GM19239 (cell line): ENCODE results near the gene UBE2M.
"Not testable (repeated sequence)": the region's sequence is repeated elsewhere in the genome, so short reads cannot be mapped to it uniquely, and the experiment has no call there.

Experiments used
- DNase-seq: peaks from one replicate; pipeline ENCODE4 v3.0.0; 2011; ENCODE audit warnings: low spot score; ENCODE audit not compliant: insufficient read length
- FAIRE-seq: peaks from 2 replicates; lab custom pipeline; 2011; peaks lifted over from hg19 to GRCh38; lab: Jason Lieb, UNC

Gene UBE2M

DNA sequence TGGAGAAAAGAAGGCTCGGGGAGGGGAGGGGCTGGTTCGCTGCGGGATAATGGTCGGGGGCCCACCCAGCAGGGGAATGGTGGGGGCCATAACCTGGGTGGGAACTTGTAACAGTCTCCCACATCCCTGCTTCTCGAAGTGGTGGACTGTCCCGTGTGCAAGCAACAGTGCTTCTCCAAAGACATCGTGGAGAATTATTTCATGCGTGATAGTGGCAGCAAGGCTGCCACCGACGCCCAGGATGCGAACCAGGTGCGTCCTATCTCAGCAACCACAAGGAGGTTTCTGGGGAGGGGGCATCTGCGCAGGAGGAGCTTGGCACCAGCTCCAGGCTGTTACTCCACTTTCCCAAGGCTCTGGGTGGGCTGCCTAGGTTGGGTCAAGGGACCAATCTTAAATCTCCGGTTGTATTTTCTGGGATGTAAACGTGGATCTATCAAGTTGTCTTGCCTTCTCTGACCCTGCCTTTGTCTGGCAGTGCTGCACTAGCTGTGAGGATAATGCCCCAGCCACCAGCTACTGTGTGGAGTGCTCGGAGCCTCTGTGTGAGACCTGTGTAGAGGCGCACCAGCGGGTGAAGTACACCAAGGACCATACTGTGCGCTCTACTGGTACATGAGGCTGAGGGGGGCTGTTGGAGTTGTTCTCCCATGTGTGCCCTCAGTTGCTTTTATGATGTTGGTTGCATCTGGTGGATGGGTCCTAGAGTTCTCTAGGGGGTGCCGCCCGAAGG lies 13.0 kb downstream of the UBE2M start:
- no peak for FAIRE-seq
- no peak for DNase-seq

- peak; percentile 88 for DNase-seq
- no peak for FAIRE-seq
Observed at GRCh38 chr19:58544591-58545285, 13.7 kb downstream of the UBE2M start.

DNA sequence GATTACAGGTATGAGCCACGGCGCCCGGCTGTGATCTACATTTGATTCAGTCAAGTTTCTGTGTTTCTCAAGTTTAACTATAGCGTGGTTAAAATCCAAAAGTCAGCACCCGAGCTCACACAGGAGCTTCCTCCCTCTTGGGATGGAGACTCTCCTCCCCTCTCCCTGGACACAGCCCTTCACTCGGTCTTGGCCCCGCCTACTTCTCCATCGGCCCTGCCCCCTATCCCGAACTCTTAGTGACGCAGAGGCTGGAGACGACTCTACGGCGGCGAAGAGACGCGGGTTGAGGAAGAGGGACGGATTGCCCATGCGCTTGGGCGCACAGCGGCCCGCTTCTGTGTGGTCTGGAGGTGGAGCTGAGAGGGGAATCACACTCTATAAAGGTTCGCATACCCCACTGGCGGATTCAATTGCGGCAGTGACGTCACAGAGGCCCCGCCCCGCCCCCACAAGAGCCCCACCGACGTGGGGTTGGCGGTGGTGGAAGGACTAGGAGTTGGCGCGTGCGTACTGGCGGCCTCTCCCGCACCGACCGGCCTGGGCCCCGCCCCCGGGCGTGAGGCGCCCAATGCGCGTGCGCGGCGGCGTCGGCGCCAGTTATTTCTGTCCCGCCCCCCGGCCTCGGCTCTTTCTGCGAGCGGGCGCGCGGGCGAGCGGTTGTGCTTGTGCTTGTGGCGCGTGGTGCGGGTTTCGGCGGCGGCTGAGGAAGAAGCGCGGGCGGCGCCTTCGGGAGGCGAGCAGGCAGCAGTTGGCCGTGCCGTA lies 14.4 kb downstream of the UBE2M start, which contains the start of gene TRIM28:
Gene TRIM28 (plus strand): TSS at position 239 of the 765 bp plus-strand sequence. CDS start 694 bp downstream, outside the sequence.
- FAIRE-seq, result peak; percentile 95
- DNase-seq, result peak; percentile 98

DNA sequence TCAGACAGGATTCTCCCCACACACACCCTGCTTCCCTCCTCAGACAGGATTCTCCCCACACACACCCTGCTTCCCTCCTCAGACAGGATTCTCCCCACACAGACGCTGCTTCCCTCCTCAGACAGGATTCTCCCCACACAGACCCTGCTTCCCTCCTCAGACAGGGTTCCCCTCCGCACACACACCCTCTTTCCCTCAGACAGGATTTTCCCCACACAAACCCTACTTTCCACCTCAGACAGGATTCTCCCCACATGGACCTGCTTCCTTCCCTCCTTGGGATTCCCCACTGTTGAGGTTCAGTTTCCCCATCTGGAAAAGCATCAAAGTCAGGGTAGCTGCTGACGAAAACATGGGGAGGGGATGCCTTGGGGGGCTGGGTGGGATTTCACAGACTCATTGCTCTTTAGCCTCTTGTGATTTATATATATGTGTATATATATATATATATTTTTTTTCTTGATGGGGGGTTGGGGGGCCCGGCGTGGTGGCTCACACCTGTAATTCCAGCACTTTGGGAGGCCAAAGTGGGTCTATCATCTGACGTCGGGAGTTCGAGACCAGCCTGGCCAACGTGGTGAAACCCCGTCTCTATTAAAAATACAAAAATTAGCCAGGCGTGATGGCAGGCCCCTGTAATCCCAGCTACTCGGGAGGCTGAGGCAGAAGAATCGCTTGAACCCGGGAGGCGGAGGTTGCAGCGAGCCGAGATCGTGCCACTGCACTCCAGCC lies 15.6 kb downstream of the UBE2M start:
- not testable (repeated sequence) for FAIRE-seq, DNase-seq

GRCh38 chr19:58539169-58539559 lies 19.2 kb downstream of the UBE2M start:
- not testable (repeated sequence) for DNase-seq, FAIRE-seq

DNA sequence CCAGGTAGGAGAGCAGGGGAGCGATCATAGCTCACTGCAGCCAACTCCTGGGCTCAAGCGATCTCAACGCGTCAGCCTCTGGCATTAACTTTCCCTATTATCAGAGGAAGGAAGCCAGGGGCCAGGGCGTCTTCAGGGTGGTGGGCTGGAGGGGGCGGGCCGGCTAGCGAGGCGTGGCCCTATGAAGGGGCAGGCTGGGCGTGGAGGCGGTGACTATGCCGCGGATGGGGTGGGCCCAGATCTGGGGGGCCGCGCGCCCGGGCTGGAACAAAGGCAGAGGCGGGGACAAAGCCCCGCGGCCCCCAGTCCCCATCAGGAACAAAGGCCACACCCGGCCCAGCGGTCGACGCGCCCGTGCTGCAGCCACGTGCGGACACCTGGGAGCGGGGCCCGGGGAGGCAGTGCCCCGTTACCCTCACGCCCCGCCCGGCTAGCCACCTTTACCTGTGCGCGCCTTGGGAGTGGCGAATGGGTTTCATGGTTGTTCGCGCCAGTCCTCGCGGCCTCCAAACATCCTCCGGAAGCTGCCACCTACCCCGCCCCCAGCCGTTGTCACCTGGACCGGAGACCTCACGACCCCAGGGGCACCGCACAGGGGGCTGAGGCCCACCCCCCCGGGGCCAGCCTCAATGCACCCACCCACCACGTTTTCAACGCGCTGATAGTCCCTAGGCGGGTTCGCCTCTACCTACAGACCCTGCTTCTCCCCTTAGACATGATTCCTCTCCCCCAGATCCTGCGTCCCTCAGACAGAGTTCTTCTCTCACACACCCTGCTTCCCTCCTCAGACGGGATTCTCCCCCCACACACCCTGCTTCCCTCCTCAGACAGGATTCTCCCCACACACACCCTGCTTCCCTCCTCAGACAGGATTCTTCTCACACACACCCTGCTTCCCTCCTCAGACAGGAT lies 19.9 kb downstream of the UBE2M start:
- no peak for DNase-seq
- FAIRE-seq, result no peak

DNA sequence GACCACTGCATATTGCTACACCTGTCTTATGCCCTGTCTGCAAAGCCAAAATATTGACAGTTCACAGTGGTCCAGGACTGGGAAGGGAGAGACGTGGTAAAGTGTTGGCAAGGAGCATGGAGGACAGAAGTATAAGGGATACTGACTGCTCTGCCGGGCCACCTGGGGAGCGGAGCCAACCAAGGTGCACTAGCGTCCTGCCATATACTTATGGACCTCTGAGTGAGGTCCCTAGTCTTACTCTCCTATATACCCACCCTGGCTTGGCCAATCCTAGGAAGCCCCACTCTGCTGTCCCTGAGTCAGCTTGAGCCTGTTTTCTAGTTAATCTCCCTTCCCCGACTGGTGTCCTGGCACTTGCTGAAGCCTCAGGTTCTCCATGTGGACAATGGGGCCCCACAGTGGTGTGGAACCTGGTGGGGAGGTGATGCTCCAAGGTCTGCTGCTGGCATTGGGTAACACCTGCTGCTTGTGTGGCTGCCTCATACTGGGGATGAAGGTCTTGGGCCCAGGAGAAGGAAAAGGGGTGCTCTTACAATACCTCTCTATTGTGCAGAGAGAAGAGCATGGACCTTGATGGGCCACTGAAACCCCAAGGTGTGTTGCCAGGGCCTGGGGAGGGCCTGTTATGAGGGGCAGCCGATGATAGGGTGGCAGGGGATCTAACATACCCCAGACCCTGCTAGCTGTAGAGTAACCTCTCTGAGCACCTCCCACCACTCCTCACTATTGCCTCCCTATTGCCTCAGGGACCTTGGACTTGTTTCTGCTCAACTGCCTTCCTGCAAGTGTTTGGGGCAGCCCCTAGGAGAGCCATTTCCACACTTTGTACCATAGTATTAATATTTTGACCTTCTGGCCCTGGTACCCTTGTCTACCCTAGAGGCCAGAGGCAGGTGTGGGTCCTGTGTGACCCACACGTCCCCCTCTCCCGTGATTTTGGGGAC lies 21.3 kb downstream of the UBE2M start:
- FAIRE-seq (no peak), DNase-seq (no peak)

DNA sequence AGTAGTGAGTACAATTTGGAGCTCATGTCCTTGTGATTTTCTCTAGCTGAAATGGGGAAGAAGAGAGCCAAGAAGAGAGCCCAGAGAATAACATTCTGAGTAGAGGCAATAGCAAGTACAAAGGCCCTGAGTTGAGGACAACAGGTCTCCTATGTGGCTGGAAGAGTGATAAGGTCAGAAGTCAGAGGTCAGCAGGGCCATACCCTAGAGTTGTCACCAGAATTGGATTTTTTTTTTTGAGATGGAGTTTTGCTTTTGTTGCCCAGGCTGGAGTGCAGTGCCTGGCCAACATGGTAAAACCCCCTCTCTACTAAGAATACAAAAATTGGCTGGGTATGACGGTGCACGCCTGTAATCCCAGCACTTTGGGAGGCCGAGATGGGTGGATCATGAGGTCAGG lies 22.6 kb downstream of the UBE2M start:
- DNase-seq (no peak), FAIRE-seq (no peak)

DNA sequence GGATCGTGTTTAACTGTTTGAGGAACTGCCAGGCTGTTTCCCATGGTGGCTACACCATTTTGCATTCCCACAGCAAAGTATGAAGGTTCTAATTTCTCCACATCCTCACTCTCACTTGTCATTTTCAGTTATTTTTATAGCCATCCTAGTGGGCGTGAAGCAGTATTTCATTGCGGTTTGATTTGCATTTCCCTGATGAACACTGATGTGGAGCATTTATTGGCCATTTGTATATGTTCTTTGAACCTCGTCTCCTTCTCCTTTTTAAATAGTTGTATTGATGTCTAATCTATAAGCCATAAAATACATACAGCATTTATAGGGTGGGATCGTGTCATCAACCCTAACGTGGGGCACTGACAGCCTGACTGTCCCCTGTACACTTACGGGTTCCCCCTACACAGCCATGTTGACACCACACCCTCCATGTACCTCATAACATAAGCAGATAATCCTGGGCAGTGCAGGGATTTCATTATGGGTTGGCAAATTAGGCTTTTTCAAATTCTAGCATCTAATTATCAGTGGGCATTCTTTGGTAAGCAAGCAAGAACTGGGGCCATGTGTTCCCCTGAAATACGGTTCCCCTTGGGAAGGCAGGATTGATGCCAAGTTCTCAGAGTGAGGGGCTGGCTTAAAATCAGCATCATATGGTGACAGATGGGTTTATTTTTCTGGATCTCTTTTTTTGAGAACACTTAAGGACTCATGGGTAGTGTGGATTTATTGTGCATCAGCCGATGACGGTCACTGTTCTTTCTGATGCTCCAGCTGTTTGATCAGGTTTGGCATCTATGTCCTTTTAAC lies 27.2 kb downstream of the UBE2M start:
- no peak for FAIRE-seq

GRCh38 chr19:58529405-58529804 lies 29.0 kb downstream of the UBE2M start:
- FAIRE-seq, result no peak
- DNase-seq, result no peak

More for the DNA sequence above, 27.2 kb downstream of the UBE2M start:
- no peak for DNase-seq

DNA sequence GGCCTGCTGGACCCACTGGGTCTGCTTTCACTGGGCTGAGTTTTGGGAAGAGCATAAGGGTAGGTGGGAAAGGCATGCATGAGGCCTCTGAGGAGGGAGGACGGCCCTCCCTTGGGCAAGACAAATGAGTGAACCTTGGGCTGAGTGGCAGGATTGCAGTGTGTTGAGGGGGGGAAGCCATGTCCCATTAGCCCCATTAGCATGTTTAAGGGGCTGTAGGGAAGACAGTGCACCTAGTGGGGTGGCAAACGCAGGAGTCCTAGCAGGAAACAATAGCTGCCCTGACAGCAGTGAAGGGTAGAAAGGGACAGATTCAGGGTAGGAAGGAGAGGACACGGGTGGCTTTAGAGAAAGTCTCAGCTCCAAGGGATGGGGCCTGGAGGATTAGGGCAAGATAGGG lies 35.7 kb downstream of the UBE2M start:
- FAIRE-seq (no peak), DNase-seq (no peak)

DNA sequence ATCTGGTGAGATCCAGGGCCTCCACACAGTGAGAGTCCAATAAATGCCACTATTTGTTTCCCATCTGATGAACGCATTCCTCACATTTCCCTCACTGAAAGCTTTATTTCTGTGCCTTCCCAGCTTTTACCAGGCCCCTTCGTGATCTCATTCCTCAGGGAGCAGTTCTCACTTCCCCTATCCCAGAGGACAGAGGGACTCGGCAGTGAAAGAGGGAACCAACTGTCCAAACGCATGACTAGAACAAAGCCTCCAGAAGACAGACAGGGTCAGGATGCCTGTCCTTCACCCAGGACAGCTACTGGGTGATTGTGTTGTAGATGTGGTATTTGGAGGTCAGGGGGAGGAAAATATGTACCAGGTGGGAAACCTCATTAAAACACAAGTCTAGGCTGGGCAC lies 36.8 kb downstream of the UBE2M start:
- FAIRE-seq (no peak), DNase-seq (no peak)

DNA sequence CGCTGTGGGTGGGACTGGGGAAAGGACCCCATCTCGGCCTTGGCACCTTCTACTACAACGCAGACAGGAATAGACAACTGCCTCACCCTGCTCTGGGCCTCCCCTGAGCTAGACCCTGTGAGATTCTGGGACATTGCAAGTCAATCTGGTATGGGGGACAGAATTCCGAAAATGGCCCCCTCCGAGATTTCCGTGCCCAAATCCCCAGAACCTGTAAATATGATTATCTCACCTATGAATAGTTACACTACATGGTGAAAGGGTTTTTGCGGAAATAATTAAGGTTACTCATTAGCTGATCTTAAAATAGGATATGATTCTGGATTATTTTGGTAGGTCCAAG lies 38.2 kb downstream of the UBE2M start:
- no peak for FAIRE-seq

GRCh38 chr19:58519355-58520256 lies 38.8 kb downstream of the UBE2M start, which contains the start of gene ZBTB45:
Gene ZBTB45 (minus strand): TSS chr19:58519810. CDS start chr19:58517673, 2,137 bp downstream.
- peak; percentile 88 for DNase-seq
- peak; percentile 94 for FAIRE-seq

More for the DNA sequence above, 38.2 kb downstream of the UBE2M start:
- DNase-seq, result no peak

- peak; percentile 41 for DNase-seq
- FAIRE-seq, result no peak
Observed at GRCh38 chr19:58519087-58519354, 39.4 kb downstream of the UBE2M start.

GRCh38 chr19:58518256-58519086 lies 39.9 kb downstream of the UBE2M start:
- FAIRE-seq (peak; percentile 39), DNase-seq (no peak)
